ENCODE results near the gene COQ5. TPM values are rescaled to one million over a fixed set of nuclear protein-coding genes. Genes with fewer than 3 reads are reported as not detected.
"Not testable (repeated sequence)": the region's sequence is repeated elsewhere in the genome, so short reads cannot be mapped to it uniquely, and the experiment has no call there.

COQ5 gene
- total RNA-seq, 1 experiment from 2014 or later, result 33.8 TPM

- Mint-ChIP-seq H3K9me3 (ENCODE audit: low read depth, unreplicated experiment) (no peaks in the 10 kb centered on the region), H3K4me1 (ENCODE audit: low read depth, unreplicated experiment) (peaks cover 10% of the 10 kb centered on the region), H3K27me3 (ENCODE audit: unreplicated experiment) (no peaks in the 10 kb centered on the region), H3K4me3 (ENCODE audit: low read depth, unreplicated experiment) (peak overlapping the region; percentile 87), H3K27ac (ENCODE audit: unreplicated experiment) (peak overlapping the region; percentile 94), H3K36me3 (ENCODE audit: insufficient read depth, unreplicated experiment) (peaks cover 38% of the 10 kb centered on the region)
- peak; percentile 39 for DNase-seq
- CTCF ChIA-PET, result interaction anchor here (0.9 to 1.7 kb wide), 5 partner anchors 9 to 76 kb away, joined by 3 to 9 read pairs (median 4); partner anchors contain the start of gene SRSF9
- no peak for TF ChIP-seq CTCF (IDR thresholded peaks at IDR 0.05; ENCODE audit: unreplicated experiment)
- intact Hi-C loops (cut with micrococcal nuclease; ENCODE audit: unreplicated experiment), result no loop called here
- no TSS peak for BruUV-seq (replicated peaks)
These were observed 871 bp upstream of the COQ5 start for GRCh38 chr12:120529641-120530417.

GRCh38 chr12:120522568-120522967, 6.4 kb downstream of the COQ5 start:
- intact Hi-C loops (cut with micrococcal nuclease; ENCODE audit: unreplicated experiment), result no loop called here
- CTCF ChIA-PET, result interaction anchor here (0.6 kb wide), 1 partner anchor 11 kb away, joined by 6 read pairs; no protein-coding TSS in a partner anchor
- BruUV-seq (replicated peaks), result no TSS peak
- H3K4me3 Mint-ChIP-seq (ENCODE audit: low read depth, unreplicated experiment), result no peak overlapping the region
- no peaks in the 10 kb centered on the region for H3K27me3 Mint-ChIP-seq (ENCODE audit: unreplicated experiment)
- H3K4me1 Mint-ChIP-seq (ENCODE audit: low read depth, unreplicated experiment), result peaks cover 10% of the 10 kb centered on the region
- peaks cover 29% of the 10 kb centered on the region for H3K36me3 Mint-ChIP-seq (ENCODE audit: insufficient read depth, unreplicated experiment)
- no peak overlapping the region for H3K27ac Mint-ChIP-seq (ENCODE audit: unreplicated experiment)
- no peaks in the 10 kb centered on the region for H3K9me3 Mint-ChIP-seq (ENCODE audit: low read depth, unreplicated experiment)
- TF ChIP-seq CTCF (IDR thresholded peaks at IDR 0.05; ENCODE audit: unreplicated experiment), result no peak
- DNase-seq, result no peak

GRCh38 chr12:120519324-120519723, 9.6 kb downstream of the COQ5 start:
- H3K4me3 Mint-ChIP-seq (ENCODE audit: low read depth, unreplicated experiment); BruUV-seq (replicated peaks); H3K4me1 Mint-ChIP-seq (ENCODE audit: low read depth, unreplicated experiment); H3K9me3 Mint-ChIP-seq (ENCODE audit: low read depth, unreplicated experiment); H3K27ac Mint-ChIP-seq (ENCODE audit: unreplicated experiment); intact Hi-C loops (cut with micrococcal nuclease; ENCODE audit: unreplicated experiment); CTCF ChIA-PET; H3K27me3 Mint-ChIP-seq (ENCODE audit: unreplicated experiment); DNase-seq: not testable (repeated sequence)
- peaks cover 24% of the 10 kb centered on the region for H3K36me3 Mint-ChIP-seq (ENCODE audit: insufficient read depth, unreplicated experiment)

- DNase-seq, result no peak
- no peaks in the 10 kb centered on the region for H3K9me3 Mint-ChIP-seq (ENCODE audit: low read depth, unreplicated experiment)
- peaks cover 14% of the 10 kb centered on the region for H3K36me3 Mint-ChIP-seq (ENCODE audit: insufficient read depth, unreplicated experiment)
- CTCF ChIA-PET, result interaction anchor here (0.6 kb wide), 1 partner anchor 19 kb away, joined by 4 read pairs; no protein-coding TSS in a partner anchor
- intact Hi-C loops (cut with micrococcal nuclease; ENCODE audit: unreplicated experiment), result no loop called here
- no peak overlapping the region for H3K4me3 Mint-ChIP-seq (ENCODE audit: low read depth, unreplicated experiment)
- BruUV-seq (replicated peaks), result no TSS peak
- TF ChIP-seq CTCF (IDR thresholded peaks at IDR 0.05; ENCODE audit: unreplicated experiment), result no peak
- no peaks in the 10 kb centered on the region for H3K27me3 Mint-ChIP-seq (ENCODE audit: unreplicated experiment)
- no peak overlapping the region for H3K27ac Mint-ChIP-seq (ENCODE audit: unreplicated experiment)
- no peaks in the 10 kb centered on the region for H3K4me1 Mint-ChIP-seq (ENCODE audit: low read depth, unreplicated experiment)
These were observed 13.5 kb downstream of the COQ5 start for GRCh38 chr12:120515496-120515895.

GRCh38 chr12:120514002-120514401, 15.0 kb downstream of the COQ5 start:
- DNase-seq, result no peak
- H3K4me3 Mint-ChIP-seq (ENCODE audit: low read depth, unreplicated experiment), result no peak overlapping the region
- no peaks in the 10 kb centered on the region for H3K9me3 Mint-ChIP-seq (ENCODE audit: low read depth, unreplicated experiment)
- intact Hi-C loops (cut with micrococcal nuclease; ENCODE audit: unreplicated experiment), result no loop called here
- no peak for TF ChIP-seq CTCF (IDR thresholded peaks at IDR 0.05; ENCODE audit: unreplicated experiment)
- no peaks in the 10 kb centered on the region for H3K27me3 Mint-ChIP-seq (ENCODE audit: unreplicated experiment)
- no TSS peak for BruUV-seq (replicated peaks)
- peaks cover 12% of the 10 kb centered on the region for H3K36me3 Mint-ChIP-seq (ENCODE audit: insufficient read depth, unreplicated experiment)
- H3K27ac Mint-ChIP-seq (ENCODE audit: unreplicated experiment), result no peak overlapping the region
- CTCF ChIA-PET, result interaction anchor here (0.6 kb wide), 1 partner anchor 192 kb away, joined by 5 read pairs; no protein-coding TSS in a partner anchor
- no peaks in the 10 kb centered on the region for H3K4me1 Mint-ChIP-seq (ENCODE audit: low read depth, unreplicated experiment)
